ENCODE data around the gene HELZ2. TPM values are rescaled to one million over a fixed set of nuclear protein-coding genes. Genes with fewer than 3 reads are reported as not detected.

HELZ2 gene
- total and polyA plus RNA-seq, 2 of the 4 experiments (the other 2 are of a cell fraction): 4.7 to 10.6 TPM

DNA sequence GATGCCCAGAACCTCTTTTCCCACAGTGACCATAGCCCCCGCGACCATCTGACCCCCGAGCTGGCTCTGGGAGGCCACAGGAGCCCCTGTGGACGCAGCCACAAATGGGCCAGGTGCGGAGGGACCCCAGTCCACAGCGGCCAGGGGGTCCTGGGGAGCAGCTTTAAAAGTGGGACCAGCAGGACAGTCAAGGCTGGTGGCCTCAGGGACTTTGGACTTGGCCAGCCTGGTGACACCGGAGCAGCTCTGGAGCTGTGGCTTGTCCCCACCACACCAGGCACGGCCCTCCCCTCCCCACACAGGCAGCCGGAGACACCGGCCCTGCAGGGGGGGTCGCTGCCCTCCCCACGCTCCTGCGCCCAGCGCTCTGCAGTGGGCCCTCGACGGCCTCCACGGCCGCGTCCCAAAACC, 16.6 kb downstream of the HELZ2 start:
- ATAC-seq (ENCODE audit: low read depth) (no peak), DNase-seq (no peak)
- H4K91ac ChIP-seq (ENCODE audit: insufficient read depth, low read depth, low read length): no peak overlapping the region
- H2BK120ac ChIP-seq (ENCODE audit: low read depth, low read length): no peak overlapping the region
- H3K56ac ChIP-seq (ENCODE audit: extremely low read depth, insufficient read depth, low read length): no peak overlapping the region
- CTCF ChIA-PET: no interaction called here
- H3K4me1 ChIP-seq (ENCODE audit: control insufficient read depth, insufficient read depth, low read length): peaks cover 5% of the 10 kb centered on the region; the same call in 1 of the 2 replicates
- no peak overlapping the region for H3K23ac ChIP-seq (ENCODE audit: low read depth, low read length)
- no TSS peak for BruUV-seq (replicated peaks)
- no peak overlapping the region for H2AK5ac ChIP-seq (ENCODE audit: low read depth, low read length)
- H2BK20ac ChIP-seq (ENCODE audit: low read depth, low read length): no peak overlapping the region
- no peaks in the 10 kb centered on the region for H3K9me3 ChIP-seq (ENCODE audit: control insufficient read depth, insufficient read depth, low read length)
- H3K9me1 ChIP-seq (ENCODE audit: insufficient read depth, low read length): no peaks in the 10 kb centered on the region
- no peak for TF ChIP-seq RFX5 (IDR thresholded peaks at IDR 0.05; ENCODE audit: low read depth, low read length)
- TF ChIP-seq CEBPB (IDR thresholded peaks at IDR 0.05; ENCODE audit: low read depth, low read length): no peak
- no peak for TF ChIP-seq NFE2L2 (IDR thresholded peaks at IDR 0.05; ENCODE audit: low read depth, low read length)
- TF ChIP-seq MAFK (IDR thresholded peaks at IDR 0.05; ENCODE audit: low read depth, low read length): no peak
- no peak for TF ChIP-seq RAD21 (IDR thresholded peaks at IDR 0.05; ENCODE audit: low read length)
- no peak for TF ChIP-seq MXI1 (IDR thresholded peaks at IDR 0.05; ENCODE audit: borderline replicate concordance, low read depth, low read length)
- TF ChIP-seq, protein P1, sequence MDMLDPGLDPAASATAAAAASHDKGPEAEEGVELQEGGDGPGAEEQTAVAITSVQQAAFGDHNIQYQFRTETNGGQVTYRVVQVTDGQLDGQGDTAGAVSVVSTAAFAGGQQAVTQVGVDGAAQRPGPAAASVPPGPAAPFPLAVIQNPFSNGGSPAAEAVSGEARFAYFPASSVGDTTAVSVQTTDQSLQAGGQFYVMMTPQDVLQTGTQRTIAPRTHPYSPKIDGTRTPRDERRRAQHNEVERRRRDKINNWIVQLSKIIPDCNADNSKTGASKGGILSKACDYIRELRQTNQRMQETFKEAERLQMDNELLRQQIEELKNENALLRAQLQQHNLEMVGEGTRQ (IDR thresholded peaks at IDR 0.05; ENCODE audit: low read depth, low read length): no peak
- TF ChIP-seq FOS (IDR thresholded peaks at IDR 0.05; ENCODE audit: low read depth, low read length): no peak
- no peak for TF ChIP-seq MAZ (IDR thresholded peaks at IDR 0.05; ENCODE audit: borderline replicate concordance, low read depth, low read length)
- H3K4me3 ChIP-seq (ENCODE audit: insufficient read depth, low read depth, low read length): no peak overlapping the region
- intact Hi-C loops (cut with micrococcal nuclease) (no loop called here), dilution Hi-C loops (cut with HindIII; ENCODE audit: low sequenced_read_pairs, unreplicated experiment) (no loop called here), in situ Hi-C loops (cut with MboI; ENCODE audit: low sequenced_read_pairs) (no loop called here)
- H3K9ac ChIP-seq (ENCODE audit: low read depth, low read length): no peak overlapping the region
- no peak overlapping the region for H3K18ac ChIP-seq (ENCODE audit: low read depth, low read length)
- H2BK15ac ChIP-seq (ENCODE audit: low read depth, low read length): no peak overlapping the region
- no peak overlapping the region for H3K27ac ChIP-seq (ENCODE audit: insufficient read depth, low read length)
- no peak overlapping the region for H2BK5ac ChIP-seq (ENCODE audit: low read depth, low read length, poor library complexity, severe bottlenecking)
- H3K27me3 ChIP-seq (ENCODE audit: control insufficient read depth, insufficient read depth, low read length): no peaks in the 10 kb centered on the region
- H3K36me3 ChIP-seq (ENCODE audit: control insufficient read depth, insufficient read depth, low read length): peaks cover 26% of the 10 kb centered on the region
- peak overlapping the region; percentile 82 for H2AK9ac ChIP-seq (replicated peaks; ENCODE audit: low read depth, low read length, poor library complexity)
- H2AFZ ChIP-seq (replicated peaks; ENCODE audit: low read length, poor library complexity): no peak overlapping the region
- POLR2A ChIA-PET (ENCODE audit: unreplicated experiment): no interaction called here
- H4K20me1 ChIP-seq (ENCODE audit: insufficient read depth, low read length): no peaks in the 10 kb centered on the region; the same call in 1 of the 2 replicates
- H3K4me2 ChIP-seq (ENCODE audit: low read depth, low read length): no peak overlapping the region
- no peak overlapping the region for H4K8ac ChIP-seq (ENCODE audit: low read depth in 2 of 2, low read length in 2 of 2)
- 94% methylated on average over 5 of the region's 19 CpGs; no CpG with 5 or more reads in 1 of the 2 experiments for WGBS, 2 experiments (ENCODE audit: extremely low coverage in 2 of 2, insufficient read length in 1 of 2)
- no peak overlapping the region for H4K5ac ChIP-seq (ENCODE audit: low read depth, low read length)
- no peak overlapping the region for H3K14ac ChIP-seq (replicated peaks; ENCODE audit: low read depth, low read length)
- no peaks in the 10 kb centered on the region for H3K79me1 ChIP-seq (ENCODE audit: low read depth in 1 of 2, low read length in 2 of 2)
- no peak overlapping the region for H3K4ac ChIP-seq (ENCODE audit: low read depth, low read length)
